Measurements from ENCODE around the gene CLCN7.
"Not testable (repeated sequence)": the region's sequence is repeated elsewhere in the genome, so short reads cannot be mapped to it uniquely, and the experiment has no call there.

Gene CLCN7

GRCh38 chr16:1443980-1444729, 30.7 kb downstream of the CLCN7 start, which contains the start of gene CCDC154:
Gene CCDC154 (minus strand): TSS chr16:1444556. CDS start chr16:1444322, 234 bp downstream.
- no peak for DNase-seq

- DNase-seq, result no peak
Observed at GRCh38 chr16:1443403-1443973, 31.3 kb downstream of the CLCN7 start.

GRCh38 chr16:1442697-1443096, 32.1 kb downstream of the CLCN7 start:
- no peak for DNase-seq

- DNase-seq, result no peak
Observed at GRCh38 chr16:1441391-1441829, 33.4 kb downstream of the CLCN7 start.

- DNase-seq, result not testable (repeated sequence)
Observed at GRCh38 chr16:1439699-1440074, 35.1 kb downstream of the CLCN7 start.

GRCh38 chr16:1439058-1439698, 35.6 kb downstream of the CLCN7 start:
- DNase-seq, result no peak

- no peak for DNase-seq
Observed at GRCh38 chr16:1438229-1439057, 36.4 kb downstream of the CLCN7 start.

GRCh38 chr16:1437606-1438005, 37.2 kb downstream of the CLCN7 start:
- no peak for DNase-seq

- no peak for DNase-seq
Observed at GRCh38 chr16:1436731-1437355, 38.0 kb downstream of the CLCN7 start.

GRCh38 chr16:1435921-1436697, 38.7 kb downstream of the CLCN7 start:
- no peak for DNase-seq

GRCh38 chr16:1434644-1435592, 39.9 kb downstream of the CLCN7 start:
- DNase-seq, result no peak

- DNase-seq, result no peak
Observed at GRCh38 chr16:1433756-1434155, 41.1 kb downstream of the CLCN7 start.

GRCh38 chr16:1433263-1433560, 41.6 kb downstream of the CLCN7 start:
- DNase-seq, result no peak

GRCh38 chr16:1432388-1433262, 42.2 kb downstream of the CLCN7 start:
- DNase-seq, result no peak

GRCh38 chr16:1431497-1432270, 43.1 kb downstream of the CLCN7 start:
- no peak for DNase-seq

GRCh38 chr16:1430759-1431496, 43.9 kb downstream of the CLCN7 start, which contains the start of gene PERCC1:
Gene PERCC1 (plus strand): TSS chr16:1431078. CDS start chr16:1432594, 1,516 bp downstream.
- DNase-seq, result no peak

GRCh38 chr16:1430214-1430758, 44.5 kb downstream of the CLCN7 start:
- DNase-seq, result no peak

- DNase-seq, result no peak
Observed at GRCh38 chr16:1429631-1430030, 45.2 kb downstream of the CLCN7 start.
